HG03045 (cell line): ENCODE data around the gene EPN2.
"Not testable (repeated sequence)": the region's sequence is repeated elsewhere in the genome, so short reads cannot be mapped to it uniquely, and the experiment has no call there.

Experiments used
- ATAC-seq: cut with Tn5 transposase; IDR thresholded peaks from one replicate; pipeline ENCODE4 v1.9.1; 2021; ENCODE audit warnings: mild to moderate bottlenecking, moderate library complexity; ENCODE audit not compliant: unreplicated experiment

The EPN2 gene

GRCh38 chr17:19264681-19265080 lies 27.5 kb downstream of the EPN2 start:
- no peak for ATAC-seq

DNA sequence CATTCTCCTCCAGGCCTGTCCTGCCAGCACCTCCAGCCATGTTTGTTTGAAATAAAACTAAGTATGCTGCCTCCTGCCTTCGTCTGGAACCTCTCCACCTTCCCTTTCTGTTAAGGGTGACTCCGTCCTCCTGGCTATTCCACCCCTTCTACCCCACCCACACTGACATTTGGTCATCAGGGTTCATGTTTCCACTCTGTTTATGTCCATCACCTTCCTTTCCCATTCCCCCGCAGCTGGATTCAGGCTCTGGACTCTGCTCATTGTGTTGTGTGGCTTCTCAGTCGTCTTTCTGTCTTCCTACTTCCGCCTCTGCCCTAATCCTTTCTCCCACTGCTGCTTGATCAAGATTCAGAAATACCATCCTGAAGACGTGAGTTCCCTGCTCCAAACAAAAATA lies 28.6 kb downstream of the EPN2 start:
- no peak for ATAC-seq

- ATAC-seq, result no peak
Observed at GRCh38 chr17:19268611-19269010, 31.4 kb downstream of the EPN2 start.

DNA sequence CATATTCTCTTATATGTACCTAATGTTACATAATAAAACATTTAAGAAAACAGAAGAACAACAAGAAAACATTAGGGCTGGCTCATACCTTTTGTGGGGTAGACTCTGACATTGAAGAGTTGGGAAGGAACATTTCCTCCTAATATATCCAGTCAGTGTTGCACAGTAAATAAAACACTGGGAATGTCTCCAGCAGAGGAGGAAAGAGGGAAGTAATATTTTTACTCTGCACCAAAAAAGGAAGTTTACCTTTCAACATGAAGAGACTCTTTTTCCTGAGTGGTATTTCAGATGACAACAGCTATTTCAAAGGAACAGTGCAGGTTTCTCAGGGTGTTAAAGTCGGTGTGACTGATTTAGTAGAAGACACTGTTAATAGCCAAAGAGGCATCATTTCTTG lies 31.9 kb downstream of the EPN2 start:
- ATAC-seq, result no peak

DNA sequence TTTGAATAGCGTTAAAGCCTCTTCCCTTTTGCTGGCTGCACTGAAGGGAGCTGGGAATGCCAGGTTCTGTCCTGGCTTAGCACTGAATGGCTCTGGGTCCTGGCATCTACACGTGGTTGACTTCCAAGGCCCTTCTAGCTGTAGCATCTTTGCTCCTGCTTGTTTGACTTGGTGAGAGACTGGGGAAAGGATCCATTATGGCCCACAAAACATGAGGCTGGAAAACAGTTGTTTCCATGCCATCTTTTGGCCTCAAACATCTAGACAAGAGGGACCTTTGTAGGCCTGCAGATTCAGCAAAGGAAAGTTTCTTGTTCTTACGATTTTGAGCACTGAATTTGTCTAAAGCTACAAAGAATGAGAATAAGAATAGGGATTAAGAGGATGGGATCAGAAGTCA lies 32.5 kb downstream of the EPN2 start:
- no peak for ATAC-seq

GRCh38 chr17:19270347-19270703 lies 33.2 kb downstream of the EPN2 start:
- no peak for ATAC-seq

- peak; percentile 85 for ATAC-seq
Observed at GRCh38 chr17:19270704-19271611, 33.8 kb downstream of the EPN2 start.

GRCh38 chr17:19271780-19272357 lies 34.7 kb downstream of the EPN2 start:
- no peak for ATAC-seq

DNA sequence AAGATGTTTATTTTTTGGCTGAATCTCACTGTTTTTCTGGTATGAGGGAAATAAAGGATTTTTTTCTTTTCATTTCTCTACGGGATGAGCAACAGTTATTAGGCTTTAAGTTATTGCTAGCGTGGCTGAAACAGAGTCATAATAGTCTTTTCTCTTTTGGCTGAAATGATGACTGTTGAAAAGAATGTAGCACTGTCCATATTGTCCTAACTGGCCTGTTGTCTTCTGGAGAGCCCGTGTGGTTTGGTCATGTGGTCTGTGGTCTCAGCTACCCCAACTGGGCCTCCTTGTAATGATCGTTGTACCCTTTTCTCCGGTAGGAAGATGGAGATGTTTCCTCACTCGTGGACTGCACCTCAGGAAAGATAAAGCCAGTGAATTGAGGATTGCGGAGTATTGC lies 36.6 kb downstream of the EPN2 start:
- ATAC-seq, result no peak

DNA sequence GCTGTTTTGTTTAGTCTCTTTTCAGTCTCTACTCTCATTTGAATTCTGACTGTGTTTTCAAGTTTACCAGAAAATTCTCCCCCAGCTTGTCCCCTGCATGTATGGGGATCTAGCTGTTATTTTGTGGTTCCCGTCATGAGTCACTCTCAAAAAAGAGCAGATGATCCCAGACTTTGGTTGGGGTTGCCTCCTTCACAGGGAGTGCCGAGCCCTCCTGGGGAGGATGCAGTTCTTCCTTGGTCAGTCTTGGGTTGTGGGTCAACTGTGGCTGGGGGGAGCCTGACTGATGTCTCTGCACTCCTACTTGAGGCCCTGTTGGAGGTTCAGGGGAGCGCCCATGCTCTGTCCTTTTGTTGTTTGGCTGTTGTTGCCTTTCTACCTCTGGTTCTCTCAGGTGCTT lies 37.7 kb downstream of the EPN2 start:
- no peak for ATAC-seq

- no peak for ATAC-seq
Observed at GRCh38 chr17:19275457-19276127, 38.4 kb downstream of the EPN2 start.

DNA sequence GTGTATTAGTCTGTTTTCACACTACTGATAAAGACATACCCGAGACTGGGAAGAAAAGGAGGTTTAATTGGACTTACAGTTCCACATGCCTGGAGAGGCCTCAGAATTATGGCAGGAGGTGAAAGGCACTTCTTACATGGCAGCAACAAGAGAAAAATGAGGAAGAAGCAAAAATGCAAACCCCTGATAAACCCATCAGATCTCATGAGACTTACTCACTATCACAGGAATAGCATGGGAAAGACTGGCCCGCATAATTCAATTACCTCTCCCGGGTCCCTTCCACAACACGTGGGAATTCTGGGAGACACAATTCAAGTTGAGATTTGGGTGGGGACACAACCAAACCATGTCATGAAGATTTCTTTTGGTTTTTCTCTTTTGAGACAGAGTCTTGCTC lies 41.1 kb downstream of the EPN2 start:
- not testable (repeated sequence) for ATAC-seq

GRCh38 chr17:19278729-19279128 lies 41.6 kb downstream of the EPN2 start:
- no peak for ATAC-seq

- ATAC-seq, result no peak
Observed at GRCh38 chr17:19281161-19281560, 44.0 kb downstream of the EPN2 start.

DNA sequence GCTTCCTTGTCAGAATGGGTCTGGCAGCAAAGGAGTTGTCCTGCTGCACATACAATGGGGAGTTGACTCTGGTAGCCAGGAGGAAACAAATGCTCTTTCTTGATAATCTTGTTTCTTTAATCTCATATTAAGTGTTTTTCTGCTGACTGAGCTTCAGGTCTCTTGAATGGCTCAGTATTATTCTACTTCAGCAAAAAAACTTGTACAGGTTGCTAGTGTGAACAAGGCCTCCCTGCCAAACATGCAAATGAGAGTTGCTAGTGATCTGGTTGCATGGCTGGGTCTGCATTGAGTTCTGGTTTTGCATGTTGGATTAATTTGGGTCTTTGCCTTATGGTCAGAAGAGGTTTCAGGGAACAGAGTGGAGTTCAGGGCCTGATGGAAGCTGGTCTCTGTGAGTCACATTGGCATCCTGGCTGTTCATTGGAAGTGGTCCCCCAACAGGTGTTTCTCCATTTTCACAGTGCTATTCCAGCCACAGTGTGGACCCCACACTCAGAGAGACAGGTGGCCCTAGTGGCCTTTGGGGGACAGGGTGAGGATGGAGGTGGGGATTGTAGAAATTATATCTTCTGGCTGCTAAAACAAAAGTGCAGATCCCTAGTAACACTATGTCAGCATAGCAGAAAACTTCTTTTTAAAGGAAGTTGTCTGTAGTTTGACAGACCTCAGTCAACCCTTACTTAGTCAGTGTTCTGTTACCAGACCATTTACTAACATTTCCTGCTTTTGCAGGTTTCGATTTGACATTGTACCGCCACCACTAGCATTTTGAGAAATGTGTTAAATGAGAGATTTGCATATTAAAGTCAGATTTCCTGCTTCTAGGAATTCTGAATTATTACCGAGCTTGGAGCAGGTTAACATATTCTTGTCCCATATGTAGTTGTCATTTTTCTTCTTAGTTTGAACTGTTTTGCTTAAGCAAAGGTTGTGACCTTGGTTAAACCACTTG lies 47.1 kb downstream of the EPN2 start:
- ATAC-seq, result no peak

GRCh38 chr17:19285213-19285900 lies 48.2 kb downstream of the EPN2 start:
- ATAC-seq, result no peak

DNA sequence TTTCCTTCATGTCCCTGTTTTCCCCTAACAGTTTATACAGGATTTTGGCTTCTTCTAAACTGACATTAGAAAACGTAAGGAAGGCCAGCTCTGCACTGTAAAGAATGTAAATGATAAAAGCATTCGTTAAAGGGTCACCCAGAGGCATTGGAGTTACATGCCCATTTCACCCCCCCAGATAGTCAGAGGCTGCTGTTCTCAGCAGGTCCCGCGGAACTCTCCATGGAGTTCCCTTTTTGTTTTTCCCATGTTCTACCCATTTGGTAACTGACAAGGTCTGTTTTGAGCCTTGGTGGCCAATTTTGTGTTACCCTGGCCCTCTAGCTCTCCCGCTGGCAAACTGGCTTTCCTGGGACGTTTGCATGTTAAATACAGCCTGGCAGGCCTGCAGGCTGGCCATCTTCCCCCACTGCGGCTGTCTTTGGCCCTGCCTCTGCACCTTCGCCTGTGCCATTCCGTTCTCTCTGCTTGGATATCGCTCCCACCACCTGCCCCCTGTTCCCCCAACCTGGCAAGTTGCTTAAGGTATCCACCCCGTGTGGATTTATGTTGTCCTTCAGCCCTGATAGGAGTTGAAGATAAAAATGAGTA lies 49.7 kb downstream of the EPN2 start:
- ATAC-seq, result no peak

DNA sequence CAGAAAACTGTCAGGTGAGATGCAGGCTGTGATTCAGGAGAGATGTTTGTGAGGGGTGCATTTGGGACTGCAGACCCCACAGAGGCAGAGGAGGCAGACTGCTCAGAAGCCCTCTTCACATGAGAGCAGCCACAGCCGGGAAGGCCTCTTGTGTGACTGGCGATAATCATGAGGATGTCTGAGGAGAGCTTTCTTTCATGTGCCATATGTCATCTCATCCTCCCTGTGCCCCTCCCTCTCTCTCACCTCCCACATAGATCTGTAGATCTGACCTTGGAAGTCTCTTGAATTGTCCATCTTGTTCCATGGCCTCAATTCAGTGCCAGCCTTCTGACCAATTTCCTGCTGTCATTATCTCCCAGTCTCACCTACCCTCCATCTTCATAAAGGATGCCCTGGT lies 50.5 kb downstream of the EPN2 start:
- no peak for ATAC-seq

- ATAC-seq, result no peak
Observed at GRCh38 chr17:19288453-19288852, 51.3 kb downstream of the EPN2 start.
